Hematopoietic multipotent progenitor cell treated with erythropoietin and hydrocortisone succinate and interleukin-3 and kit ligand, for 6 days (in vitro differentiated cells): ENCODE data around the gene DEFB121.

Experiments used
- DNase-seq: peaks from one replicate; pipeline ENCODE4 v3.0.0-alpha.2; 2015

DEFB121 gene

GRCh38 chr20:31355981-31356380 lies 50.0 kb downstream of the DEFB121 start:
- DNase-seq = no peak
